Adipocyte (in vitro differentiated cells): ENCODE data around the gene WBP2.

Experiments
- DNase-seq: peaks from one replicate; pipeline ENCODE4 v3.0.0-alpha.2; 2015; ENCODE audit warnings: low read depth
- H3K27me3 ChIP-seq: replicated peaks from 2 replicates; pipeline ENCODE4 v1.7.0; 2013; ENCODE audit warnings: mild to moderate bottlenecking, low read length, moderate library complexity; ENCODE audit not compliant: control insufficient read depth, insufficient read depth
- H3K36me3 ChIP-seq: 2 replicates; pipeline ENCODE4 v1.7.0; 2013; ENCODE audit warnings: low read length, mild to moderate bottlenecking, moderate library complexity; ENCODE audit not compliant: control insufficient read depth, insufficient read depth, severe bottlenecking
- H3K4me1 ChIP-seq: 2 replicates; pipeline ENCODE4 v1.7.0; 2013; ENCODE audit warnings: mild to moderate bottlenecking, low read length, moderate library complexity; ENCODE audit not compliant: control insufficient read depth, insufficient read depth
- H3K4me3 ChIP-seq: 2 replicates; pipeline ENCODE4 v1.7.0; 2013; ENCODE audit warnings: mild to moderate bottlenecking, low read length, moderate library complexity
- H3K9ac ChIP-seq: 2 replicates; pipeline ENCODE4 v1.7.0; 2013; ENCODE audit warnings: mild to moderate bottlenecking, low read length, moderate library complexity
- H3K9me3 ChIP-seq: 2 replicates; pipeline ENCODE4 v1.7.0; 2013; ENCODE audit warnings: mild to moderate bottlenecking, low read length, moderate library complexity; ENCODE audit not compliant: control insufficient read depth

Gene WBP2

DNA sequence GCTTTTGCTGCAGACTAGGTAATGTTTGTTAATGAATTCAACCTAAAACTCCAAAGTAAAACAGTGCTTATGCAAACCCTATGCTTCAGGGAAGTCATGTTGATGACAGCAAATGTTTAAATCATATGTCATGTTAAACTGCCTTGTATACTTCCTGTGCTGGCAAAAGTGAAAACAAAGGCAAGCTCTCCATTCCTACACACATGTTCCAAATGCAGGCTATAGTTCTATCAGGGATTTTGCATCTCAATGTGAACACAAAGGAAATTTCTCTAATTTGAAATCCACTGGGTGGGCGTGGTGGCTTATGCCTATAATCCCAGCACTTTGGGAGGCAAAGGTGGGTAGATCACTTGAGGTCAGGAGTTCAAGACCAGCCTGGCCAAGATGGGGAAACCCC is 51.3 kb downstream of the WBP2 start:
- no peaks in the 10 kb centered on the region for H3K27me3 ChIP-seq
- peaks cover 5% of the 10 kb centered on the region for H3K4me1 ChIP-seq
- H3K9me3 ChIP-seq = no peaks in the 10 kb centered on the region
- peaks cover 17% of the 10 kb centered on the region for H3K36me3 ChIP-seq
- no peak for DNase-seq
- no peak overlapping the region for H3K4me3 ChIP-seq
- no peak overlapping the region for H3K9ac ChIP-seq

DNA sequence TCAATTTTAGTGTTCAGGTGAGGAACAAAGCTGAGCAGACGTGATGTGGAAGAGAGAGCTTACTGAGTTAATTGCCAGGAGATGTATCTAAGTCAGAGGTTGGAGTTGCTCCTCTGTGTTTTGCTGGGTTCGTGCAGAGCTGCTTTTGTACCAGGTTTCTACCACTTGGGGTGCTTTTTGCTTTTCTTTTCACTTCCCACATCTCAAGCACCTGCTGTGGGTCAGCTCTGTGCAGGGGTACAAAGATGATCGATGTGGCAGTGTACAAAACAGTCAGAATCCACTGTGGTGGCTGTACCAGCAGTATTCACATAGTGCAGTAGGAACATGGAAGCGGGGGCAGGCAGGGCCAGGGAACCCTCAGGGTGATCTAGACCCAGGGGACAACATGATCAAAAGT is 55.7 kb downstream of the WBP2 start:
- Histone ChIP-seq H3K4me3 (no peak overlapping the region), H3K9me3 (no peaks in the 10 kb centered on the region), H3K36me3 (peaks cover 28% of the 10 kb centered on the region), H3K9ac (no peak overlapping the region), H3K27me3 (no peaks in the 10 kb centered on the region), H3K4me1 (no peaks in the 10 kb centered on the region)
- no peak for DNase-seq

DNA sequence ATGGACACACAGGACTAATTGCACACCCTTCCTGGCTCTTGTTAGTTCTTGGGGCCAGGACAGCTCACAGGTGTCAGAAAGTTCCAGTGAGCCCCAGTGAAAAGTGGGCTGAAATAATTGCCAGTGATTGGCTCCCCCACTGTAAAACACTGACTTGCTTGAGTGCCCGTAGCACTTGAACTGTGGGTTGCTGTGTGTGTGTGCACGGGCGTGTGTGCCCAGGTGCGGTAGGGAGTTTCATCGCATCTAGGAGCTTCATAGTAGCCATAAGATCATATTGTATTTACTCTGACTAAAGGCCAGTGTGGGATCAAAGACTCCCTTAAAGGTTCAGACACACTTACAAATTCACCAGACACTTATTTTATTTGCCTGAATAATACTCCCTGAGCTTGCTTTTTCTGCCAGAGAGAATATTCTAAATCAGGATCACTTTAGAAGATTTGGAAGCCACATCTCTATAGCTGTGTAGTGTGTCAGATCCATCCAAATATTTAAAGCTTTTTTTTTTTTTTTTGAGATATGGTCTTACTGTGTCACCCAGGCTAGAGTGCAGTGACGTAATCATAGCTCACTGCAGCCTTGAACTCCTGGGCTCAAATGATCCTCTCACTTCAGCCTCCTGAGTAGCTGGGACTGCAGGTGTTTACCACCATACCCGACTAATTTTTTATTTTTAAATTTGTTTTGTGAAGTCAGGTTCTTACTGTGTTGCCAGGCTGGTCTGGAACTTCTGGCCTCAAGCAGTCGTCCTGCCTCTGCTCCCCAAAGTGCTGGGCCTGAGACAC is 59.1 kb downstream of the WBP2 start:
- no peak for DNase-seq
- peaks cover 30% of the 10 kb centered on the region for H3K36me3 ChIP-seq
- no peaks in the 10 kb centered on the region for H3K4me1 ChIP-seq
- H3K9me3 ChIP-seq = no peaks in the 10 kb centered on the region
- no peak overlapping the region for H3K9ac ChIP-seq
- H3K4me3 ChIP-seq = no peak overlapping the region
- no peaks in the 10 kb centered on the region for H3K27me3 ChIP-seq
